ENCODE data around the gene LRP1. TPM values are rescaled to one million over a fixed set of nuclear protein-coding genes. Genes with fewer than 3 reads are reported as not detected.

LRP1 gene
- total RNA-seq, 2 donors from 2014 or later, result 53.5 to 198 TPM

DNA sequence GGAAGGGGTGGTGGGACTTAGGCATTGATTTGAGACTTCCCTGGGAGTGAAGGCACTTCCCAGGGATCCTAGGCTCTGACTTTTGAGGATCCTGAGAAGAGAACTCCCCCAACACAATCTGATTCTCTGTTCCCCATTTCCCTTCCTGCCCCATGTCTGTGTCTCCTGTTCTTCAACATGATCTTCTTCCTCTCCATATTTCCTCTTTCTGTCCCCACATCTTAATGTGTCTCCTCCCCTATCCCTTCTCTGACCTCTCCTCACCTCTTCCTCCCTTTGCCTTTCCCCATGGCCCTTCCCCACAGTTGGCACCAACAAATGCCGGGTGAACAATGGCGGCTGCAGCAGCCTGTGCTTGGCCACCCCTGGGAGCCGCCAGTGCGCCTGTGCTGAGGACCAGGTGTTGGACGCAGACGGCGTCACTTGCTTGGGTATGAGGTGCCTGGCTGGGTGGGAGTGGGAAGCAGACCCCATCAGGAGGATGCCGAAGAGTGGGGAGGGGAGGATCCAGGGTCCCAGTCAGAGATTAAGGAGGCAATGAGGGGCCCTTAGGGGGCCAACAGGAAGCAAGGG, 34.4 kb downstream of the LRP1 start:
- Histone ChIP-seq H3K36me3 (peaks cover 7 to 30% of the 10 kb centered on the region in 2 donors), H3K27me3 (replicated peaks; ENCODE audit: insufficient read depth) (no peaks in the 10 kb centered on the region), H3K4me1 (replicated peaks) (no peaks in the 10 kb centered on the region), H3K4me3 (no peak overlapping the region), H3K9me3 (no peaks in the 10 kb centered on the region), H3K27ac (no peak overlapping the region)
- intact Hi-C loops (cut with DNase I), result no loop called here
- 94% methylated on average over 8 of the region's 8 CpGs for WGBS
- no peak for DNase-seq (ENCODE audit: low spot score)
- TF ChIP-seq, protein P1, sequence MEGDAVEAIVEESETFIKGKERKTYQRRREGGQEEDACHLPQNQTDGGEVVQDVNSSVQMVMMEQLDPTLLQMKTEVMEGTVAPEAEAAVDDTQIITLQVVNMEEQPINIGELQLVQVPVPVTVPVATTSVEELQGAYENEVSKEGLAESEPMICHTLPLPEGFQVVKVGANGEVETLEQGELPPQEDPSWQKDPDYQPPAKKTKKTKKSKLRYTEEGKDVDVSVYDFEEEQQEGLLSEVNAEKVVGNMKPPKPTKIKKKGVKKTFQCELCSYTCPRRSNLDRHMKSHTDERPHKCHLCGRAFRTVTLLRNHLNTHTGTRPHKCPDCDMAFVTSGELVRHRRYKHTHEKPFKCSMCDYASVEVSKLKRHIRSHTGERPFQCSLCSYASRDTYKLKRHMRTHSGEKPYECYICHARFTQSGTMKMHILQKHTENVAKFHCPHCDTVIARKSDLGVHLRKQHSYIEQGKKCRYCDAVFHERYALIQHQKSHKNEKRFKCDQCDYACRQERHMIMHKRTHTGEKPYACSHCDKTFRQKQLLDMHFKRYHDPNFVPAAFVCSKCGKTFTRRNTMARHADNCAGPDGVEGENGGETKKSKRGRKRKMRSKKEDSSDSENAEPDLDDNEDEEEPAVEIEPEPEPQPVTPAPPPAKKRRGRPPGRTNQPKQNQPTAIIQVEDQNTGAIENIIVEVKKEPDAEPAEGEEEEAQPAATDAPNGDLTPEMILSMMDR (IDR thresholded peaks at IDR 0.05), result no peak
- TF ChIP-seq POLR2AphosphoS5 (IDR thresholded peaks at IDR 0.05) (no peak), POLR2A (IDR thresholded peaks at IDR 0.05) (no peak)

DNA sequence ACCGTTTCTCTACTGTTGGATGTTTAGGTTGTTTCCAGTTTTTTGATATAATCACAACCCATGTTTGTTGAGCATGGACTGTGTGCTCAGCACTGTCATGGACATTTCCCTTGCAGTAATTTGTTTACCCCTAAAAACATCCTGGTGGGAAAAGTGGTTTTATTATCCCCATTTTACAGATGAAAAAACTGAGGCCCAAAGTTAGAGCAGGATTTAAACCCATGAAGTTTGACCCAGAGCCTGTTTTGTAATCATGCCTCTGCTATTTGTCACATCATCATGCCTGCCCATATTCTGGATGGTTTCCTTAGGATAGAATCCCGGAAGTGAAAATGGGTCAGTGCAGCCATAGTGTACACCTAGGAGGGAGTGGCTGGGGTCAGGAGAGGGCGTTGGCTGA, 36.2 kb downstream of the LRP1 start:
- intact Hi-C loops (cut with DNase I), result no loop called here
- Histone ChIP-seq H3K4me3 (no peak overlapping the region), H3K36me3 (peaks cover 7 to 43% of the 10 kb centered on the region in 2 donors), H3K4me1 (replicated peaks) (no peaks in the 10 kb centered on the region), H3K27ac (no peak overlapping the region), H3K27me3 (replicated peaks; ENCODE audit: insufficient read depth) (no peaks in the 10 kb centered on the region), H3K9me3 (no peaks in the 10 kb centered on the region)
- TF ChIP-seq POLR2A (IDR thresholded peaks at IDR 0.05) (no peak), POLR2AphosphoS5 (IDR thresholded peaks at IDR 0.05) (no peak)
- TF ChIP-seq, protein P1 (IDR thresholded peaks at IDR 0.05), result no peak
- no peak for DNase-seq (ENCODE audit: low spot score)
- WGBS, result 88% methylated on average over 3 of the region's 3 CpGs

DNA sequence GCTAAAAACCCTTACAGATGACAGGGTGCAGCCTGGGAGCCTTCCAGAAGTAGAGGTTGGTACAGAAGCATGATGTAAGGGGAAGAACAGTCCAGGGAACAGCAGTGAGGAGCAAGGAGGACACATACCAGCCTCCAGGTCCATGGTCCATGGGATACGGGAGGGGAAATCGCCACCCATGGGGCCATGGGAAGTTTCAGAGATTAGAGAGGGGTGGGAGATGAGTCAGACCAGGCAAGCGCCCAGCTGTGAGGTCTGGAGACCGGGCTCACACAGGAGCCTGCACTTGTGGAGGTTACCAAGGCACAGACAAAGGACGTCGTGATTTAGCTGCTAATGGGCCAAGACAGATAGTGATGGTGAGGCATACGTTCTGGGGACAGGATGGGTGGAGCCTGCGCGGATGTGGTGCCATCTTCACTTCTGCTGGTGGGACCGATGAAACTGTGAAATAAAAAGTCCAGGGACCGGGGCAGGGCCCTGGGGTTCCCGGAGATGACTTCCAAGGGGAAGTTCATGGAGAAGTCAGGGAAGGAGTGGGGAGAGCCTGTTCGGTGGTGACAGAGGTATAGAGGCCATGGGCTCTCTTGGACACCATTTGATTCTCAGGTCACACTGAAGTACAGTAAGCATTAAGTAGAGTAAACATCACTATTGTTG, 36.8 kb downstream of the LRP1 start:
- TF ChIP-seq POLR2A (IDR thresholded peaks at IDR 0.05) (no peak), POLR2AphosphoS5 (IDR thresholded peaks at IDR 0.05) (no peak)
- Histone ChIP-seq H3K36me3 (peaks cover 7 to 44% of the 10 kb centered on the region in 2 donors), H3K9me3 (no peaks in the 10 kb centered on the region), H3K27ac (no peak overlapping the region), H3K27me3 (replicated peaks; ENCODE audit: insufficient read depth) (no peaks in the 10 kb centered on the region), H3K4me1 (replicated peaks) (no peaks in the 10 kb centered on the region), H3K4me3 (no peak overlapping the region)
- no peak for DNase-seq (ENCODE audit: low spot score)
- intact Hi-C loops (cut with DNase I), result no loop called here
- 83% methylated on average over 13 of the region's 13 CpGs for WGBS

DNA sequence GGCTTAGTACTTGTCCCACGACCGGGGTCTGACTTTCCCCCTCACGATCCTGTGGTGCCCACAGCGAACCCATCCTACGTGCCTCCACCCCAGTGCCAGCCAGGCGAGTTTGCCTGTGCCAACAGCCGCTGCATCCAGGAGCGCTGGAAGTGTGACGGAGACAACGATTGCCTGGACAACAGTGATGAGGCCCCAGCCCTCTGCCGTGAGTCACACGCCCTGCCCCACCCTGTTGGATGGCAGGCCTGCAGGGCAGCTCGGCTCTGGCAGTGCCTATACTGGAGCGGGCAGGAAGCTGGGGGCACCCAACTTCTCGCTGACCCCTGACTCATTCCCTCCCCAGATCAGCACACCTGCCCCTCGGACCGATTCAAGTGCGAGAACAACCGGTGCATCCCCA, 37.5 kb downstream of the LRP1 start:
- TF ChIP-seq, protein P1 (IDR thresholded peaks at IDR 0.05), result no peak
- TF ChIP-seq POLR2AphosphoS5 (IDR thresholded peaks at IDR 0.05) (no peak), POLR2A (IDR thresholded peaks at IDR 0.05) (no peak)
- no peak for DNase-seq (ENCODE audit: low spot score)
- Histone ChIP-seq H3K4me3 (no peak overlapping the region), H3K4me1 (replicated peaks) (no peaks in the 10 kb centered on the region), H3K9me3 (no peaks in the 10 kb centered on the region), H3K36me3 (peaks cover 7 to 44% of the 10 kb centered on the region in 2 donors), H3K27ac (no peak overlapping the region), H3K27me3 (replicated peaks; ENCODE audit: insufficient read depth) (no peaks in the 10 kb centered on the region)
- intact Hi-C loops (cut with DNase I), result no loop called here
- WGBS, result 80% methylated on average over 19 of the region's 19 CpGs

DNA sequence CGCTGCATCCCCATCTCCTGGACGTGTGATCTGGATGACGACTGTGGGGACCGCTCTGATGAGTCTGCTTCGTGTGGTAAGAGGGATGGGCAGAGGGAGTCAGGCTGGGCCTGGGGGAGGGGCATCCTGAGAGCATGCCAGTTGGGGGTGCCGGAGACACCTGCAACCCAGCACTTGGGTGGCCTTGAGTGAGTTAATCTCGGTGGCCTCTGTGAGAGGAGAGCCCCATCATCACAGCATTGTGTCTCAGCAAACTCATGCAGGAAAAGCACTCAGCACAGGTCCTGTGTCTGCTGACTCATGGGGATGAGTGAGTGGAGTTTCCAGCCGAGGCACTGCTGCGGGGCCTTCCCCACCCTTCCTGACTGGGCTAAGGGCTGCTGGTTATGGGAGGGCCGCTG, 38.7 kb downstream of the LRP1 start:
- TF ChIP-seq POLR2A (IDR thresholded peaks at IDR 0.05), result no peak
- TF ChIP-seq, protein P1 (IDR thresholded peaks at IDR 0.05), result no peak
- DNase-seq (ENCODE audit: low spot score), result no peak
- Histone ChIP-seq H3K27ac (no peak overlapping the region), H3K4me3 (no peak overlapping the region), H3K36me3 (peaks cover 0 to 36% of the 10 kb centered on the region in 2 donors), H3K9me3 (no peaks in the 10 kb centered on the region), H3K27me3 (replicated peaks; ENCODE audit: insufficient read depth) (no peaks in the 10 kb centered on the region), H3K4me1 (replicated peaks) (no peaks in the 10 kb centered on the region)
- intact Hi-C loops (cut with DNase I), result no loop called here
- WGBS, result 65% methylated on average over 10 of the region's 10 CpGs

Measured in prostate gland (tissue), 2 donors.